Neutrophil (primary cell): ENCODE results near the gene SLC66A3.

ENCODE experiments used
- H3K27ac ChIP-seq: fragments of 200-600 bp; sonication (generic); 2 replicates; pipeline ENCODE4 v1.5.1; 2016; ENCODE audit warnings: mild to moderate bottlenecking, moderate library complexity
- H3K27me3 ChIP-seq: fragments of 200-600 bp; sonication (generic); 2 replicates; pipeline ENCODE4 v1.6.0; 2016; ENCODE audit warnings: mild to moderate bottlenecking
- H3K36me3 ChIP-seq: fragments of 200-600 bp; sonication (generic); 2 replicates; pipeline ENCODE4 v1.5.1; 2017
- H3K4me1 ChIP-seq, 2 experiments: fragments of 200-600 bp in 1 of 2; sonication (generic) in 1 of 2; 1 replicate in 1 of 2; 2 replicates in 1 of 2; pipeline versions ENCODE4 v1.5.1 to v1.6.1; 2013 to 2016; ENCODE audit warnings: low read depth in 1 of 2, low read length in 1 of 2, mild to moderate bottlenecking in 1 of 2, moderate library complexity in 1 of 2; ENCODE audit not compliant: control insufficient read depth in 1 of 2, insufficient read depth in 1 of 2
- H3K4me3 ChIP-seq, 2 experiments: fragments of 200-600 bp in 1 of 2; sonication (generic) in 1 of 2; 1 replicate in 1 of 2; 2 replicates in 1 of 2; pipeline ENCODE4 v1.5.1; 2013 to 2016; ENCODE audit warnings: low read depth in 1 of 2, low read length in 1 of 2, mild to moderate bottlenecking in 1 of 2, moderate library complexity in 1 of 2
- H3K9me3 ChIP-seq: fragments of 200-600 bp; sonication (generic); 2 replicates; pipeline ENCODE4 v1.5.1; 2016
- CTCF ChIP-seq: fragments of 200-600 bp; sonication (generic); IDR thresholded peaks from 2 replicates; pipeline ENCODE4 v1.5.1; 2016; ENCODE audit warnings: antibody characterized with exemption

Gene SLC66A3

GRCh38 chr2:11124760-11125068 is 30.6 kb upstream of the SLC66A3 start:
- peaks cover 69% of the 10 kb centered on the region for H3K27me3 ChIP-seq
- no peaks in the 10 kb centered on the region for H3K36me3 ChIP-seq
- no peak for TF ChIP-seq CTCF
- no peak overlapping the region for H3K4me3 ChIP-seq
- no peak overlapping the region for H3K27ac ChIP-seq
- no peaks in the 10 kb centered on the region for H3K9me3 ChIP-seq
- H3K4me1 ChIP-seq = peaks cover under 1 to 2% of the 10 kb centered on the region in 2 experiments

GRCh38 chr2:11127761-11128160 is 27.5 kb upstream of the SLC66A3 start:
- H3K4me1 ChIP-seq = peaks cover 14 to 17% of the 10 kb centered on the region in 2 experiments
- no peaks in the 10 kb centered on the region for H3K9me3 ChIP-seq
- peaks cover 76% of the 10 kb centered on the region for H3K27me3 ChIP-seq
- no peak overlapping the region for H3K27ac ChIP-seq
- no peaks in the 10 kb centered on the region for H3K36me3 ChIP-seq
- TF ChIP-seq CTCF = no peak
- no peak overlapping the region for H3K4me3 ChIP-seq

GRCh38 chr2:11128243-11128951 is 26.9 kb upstream of the SLC66A3 start:
- H3K4me1 ChIP-seq = peaks cover 19 to 23% of the 10 kb centered on the region in 2 experiments
- no peak for TF ChIP-seq CTCF
- no peak overlapping the region for H3K4me3 ChIP-seq
- H3K27me3 ChIP-seq = peaks cover 77% of the 10 kb centered on the region
- no peaks in the 10 kb centered on the region for H3K36me3 ChIP-seq
- no peaks in the 10 kb centered on the region for H3K9me3 ChIP-seq
- no peak overlapping the region for H3K27ac ChIP-seq

- Histone ChIP-seq H3K4me3 (peak overlapping the region; percentile 40 to 49), H3K27me3 (peaks cover 84% of the 10 kb centered on the region), H3K9me3 (no peaks in the 10 kb centered on the region), H3K36me3 (no peaks in the 10 kb centered on the region), H3K27ac (no peak overlapping the region), H3K4me1 (peaks cover 21 to 26% of the 10 kb centered on the region in 2 experiments)
- TF ChIP-seq CTCF = no peak
These were observed 25.4 kb upstream of the SLC66A3 start for GRCh38 chr2:11129598-11130449.

GRCh38 chr2:11131166-11131920 is 23.9 kb upstream of the SLC66A3 start:
- TF ChIP-seq CTCF = no peak
- Histone ChIP-seq H3K27ac (no peak overlapping the region), H3K36me3 (no peaks in the 10 kb centered on the region), H3K9me3 (no peaks in the 10 kb centered on the region), H3K4me3 (no peak overlapping the region), H3K27me3 (peaks cover 82% of the 10 kb centered on the region), H3K4me1 (peaks cover 21 to 26% of the 10 kb centered on the region in 2 experiments)
